ENCODE results near the gene RBM5.

The RBM5 gene

GRCh38 chr3:50166620-50167019 lies 77.9 kb downstream of the RBM5 start:
- no peak for DNase-seq (ENCODE audit: low spot score)
- no peak for TF ChIP-seq CTCF (IDR thresholded peaks at IDR 0.05)
- peak overlapping the region; percentile 82 to 97 for H3K27ac ChIP-seq
- H3K4me3 ChIP-seq = peak overlapping the region; percentile 57

- DNase-seq (ENCODE audit: low spot score) = no peak
- no peak for TF ChIP-seq CTCF (IDR thresholded peaks at IDR 0.05)
- Histone ChIP-seq H3K4me3 (peak overlapping the region; percentile 57), H3K27ac (peak overlapping the region; percentile 82 to 97)
These were observed 78.5 kb downstream of the RBM5 start for GRCh38 chr3:50167069-50167840.

GRCh38 chr3:50167841-50168209 lies 79.1 kb downstream of the RBM5 start:
- H3K4me3 ChIP-seq = no peak overlapping the region
- TF ChIP-seq CTCF (IDR thresholded peaks at IDR 0.05) = no peak
- peak overlapping the region; percentile 82 to 97 for H3K27ac ChIP-seq
- no peak for DNase-seq (ENCODE audit: low spot score)

GRCh38 chr3:50168388-50168787 lies 79.7 kb downstream of the RBM5 start:
- no peak overlapping the region for H3K4me3 ChIP-seq
- DNase-seq (ENCODE audit: low spot score) = no peak
- peak overlapping the region; percentile 82 to 97 for H3K27ac ChIP-seq
- no peak for TF ChIP-seq CTCF (IDR thresholded peaks at IDR 0.05)

All from coronary artery (tissue), 2 donors.